Activated CD8-positive, alpha-beta memory T cell treated with anti-CD3 and anti-CD28 coated beads, Interleukin-2, amount 50 U/mL, for 4 hours (primary cell): ENCODE results near the gene HSD11B1L.
"Not testable (repeated sequence)": the region's sequence is repeated elsewhere in the genome, so short reads cannot be mapped to it uniquely, and the experiment has no call there.

Experiments
- DNase-seq: peaks from one replicate; pipeline ENCODE4 v3.0.0-alpha.2; 2020

The HSD11B1L gene

GRCh38 chr19:5703819-5704818 lies 23.3 kb downstream of the HSD11B1L start:
- DNase-seq: no peak

- no peak for DNase-seq
Measured at GRCh38 chr19:5705552-5705951, 24.7 kb downstream of the HSD11B1L start.

- DNase-seq: no peak
Measured at GRCh38 chr19:5706876-5707573, 26.2 kb downstream of the HSD11B1L start.

GRCh38 chr19:5707576-5708575 lies 27.0 kb downstream of the HSD11B1L start:
- no peak for DNase-seq

- DNase-seq: no peak
Measured at GRCh38 chr19:5711025-5711424, 30.2 kb downstream of the HSD11B1L start.

GRCh38 chr19:5711713-5712161 lies 30.9 kb downstream of the HSD11B1L start:
- no peak for DNase-seq

GRCh38 chr19:5713228-5713627 lies 32.4 kb downstream of the HSD11B1L start:
- no peak for DNase-seq

GRCh38 chr19:5714816-5715215 lies 34.0 kb downstream of the HSD11B1L start:
- no peak for DNase-seq

GRCh38 chr19:5717215-5717935 lies 36.5 kb downstream of the HSD11B1L start:
- no peak for DNase-seq

- peak; percentile 47 for DNase-seq
Measured at GRCh38 chr19:5718037-5718578, 37.3 kb downstream of the HSD11B1L start.

- DNase-seq: peak; percentile 41
Measured at GRCh38 chr19:5718579-5719273, 37.9 kb downstream of the HSD11B1L start.

- DNase-seq: no peak
Measured at GRCh38 chr19:5719274-5719960, 38.6 kb downstream of the HSD11B1L start.

- DNase-seq: peak; percentile 98
Measured at GRCh38 chr19:5719961-5720790, 39.3 kb downstream of the HSD11B1L start, which contains the start of the genes CATSPERD and LONP1. Gene CATSPERD, plus strand, starts transcription at chr19:5720637. Its CDS starts 101 bp downstream, at chr19:5720738. Gene LONP1, minus strand, starts transcription at chr19:5720146. Its CDS starts 14 bp downstream, at chr19:5720132.

- no peak for DNase-seq
Measured at GRCh38 chr19:5727453-5728050, 46.7 kb downstream of the HSD11B1L start.

GRCh38 chr19:5733172-5733571 lies 52.3 kb downstream of the HSD11B1L start:
- DNase-seq: not testable (repeated sequence)
